Measurements from ENCODE around the gene RENBP.
A peak's percentile ranks its signal among the peaks of the same experiment; 100 is the strongest.

The RENBP gene

DNA sequence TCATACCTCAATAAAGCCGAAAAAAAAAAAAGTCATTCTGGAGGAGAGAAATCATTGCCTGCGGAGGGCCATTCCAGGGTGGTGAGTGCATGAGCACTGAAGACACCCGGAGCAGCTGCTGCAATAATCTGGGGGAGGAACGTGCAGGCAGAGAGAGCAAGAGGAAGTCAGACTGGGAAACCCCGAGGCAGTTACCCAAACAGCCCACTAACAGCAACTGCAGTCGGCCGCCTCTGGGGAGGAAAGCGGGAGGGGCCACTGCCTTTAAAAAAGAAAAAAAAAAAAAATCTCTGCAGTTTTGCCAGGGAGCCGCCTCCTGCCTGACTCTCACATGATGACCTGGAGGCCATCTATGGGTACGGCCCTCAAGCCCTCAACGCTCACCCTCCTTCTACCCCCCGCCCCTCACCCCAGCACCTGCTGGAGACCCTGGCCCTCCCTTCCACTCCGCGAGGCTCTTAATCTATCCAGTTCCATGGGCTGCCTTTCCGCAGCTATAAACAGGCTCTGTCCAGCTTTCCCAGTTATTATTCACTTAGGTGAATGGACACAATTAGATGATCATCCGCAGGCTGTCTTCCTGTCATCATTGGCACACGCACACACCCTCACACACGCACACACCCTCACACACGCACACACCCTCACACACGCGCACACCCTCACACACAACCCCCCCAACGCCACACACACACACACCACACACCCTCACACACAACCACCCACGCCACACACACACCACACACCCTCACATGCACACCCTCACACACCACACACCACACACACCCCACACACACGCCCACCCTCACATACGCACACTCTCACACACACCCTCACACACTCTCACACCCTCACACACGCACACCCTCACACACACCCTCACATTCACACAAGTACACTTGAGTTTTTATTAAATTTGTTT lies 43.4 kb downstream of the RENBP start:
- no peak overlapping the region for H3K27ac ChIP-seq (ENCODE audit: low read length)

GRCh38 chrX:153897899-153898298 lies 46.5 kb downstream of the RENBP start:
- H3K27ac ChIP-seq (ENCODE audit: low read length): no peak overlapping the region
- H3K27me3 ChIP-seq (ENCODE audit: low read depth, low read length): no peaks in the 10 kb centered on the region
- no peaks in the 10 kb centered on the region for H3K36me3 ChIP-seq (ENCODE audit: control insufficient read depth in 1 of 2, insufficient read depth in 2 of 2, low read length in 2 of 2)
- peaks cover 0 to 16% of the 10 kb centered on the region in 2 donors for H3K4me1 ChIP-seq (ENCODE audit: control insufficient read depth in 1 of 2, insufficient read depth in 2 of 2, low read length in 2 of 2)
- no peaks in the 10 kb centered on the region for H3K9me3 ChIP-seq (ENCODE audit: control insufficient read depth in 1 of 2, low read length in 2 of 2)
- H3K4me3 ChIP-seq (ENCODE audit: low read depth in 1 of 2, low read length in 2 of 2): no peak overlapping the region

More for the DNA sequence above, 43.4 kb downstream of the RENBP start:
- H3K27me3 ChIP-seq (ENCODE audit: low read depth, low read length): no peaks in the 10 kb centered on the region
- no peaks in the 10 kb centered on the region for H3K36me3 ChIP-seq (ENCODE audit: control insufficient read depth in 1 of 2, insufficient read depth in 2 of 2, low read length in 2 of 2)
- no peaks in the 10 kb centered on the region for H3K9me3 ChIP-seq (ENCODE audit: control insufficient read depth in 1 of 2, low read length in 2 of 2)
- H3K4me3 ChIP-seq (ENCODE audit: low read depth in 1 of 2, low read length in 2 of 2): no peak overlapping the region
- H3K4me1 ChIP-seq (ENCODE audit: control insufficient read depth in 1 of 2, insufficient read depth in 2 of 2, low read length in 2 of 2): peaks cover 0 to 31% of the 10 kb centered on the region in 2 donors

GRCh38 chrX:153889123-153889522 lies 55.3 kb downstream of the RENBP start:
- H3K4me3 ChIP-seq (ENCODE audit: low read depth in 1 of 2, low read length in 2 of 2): no peak overlapping the region
- peaks cover 11% of the 10 kb centered on the region for H3K27me3 ChIP-seq (ENCODE audit: low read depth, low read length)
- no peaks in the 10 kb centered on the region for H3K9me3 ChIP-seq (ENCODE audit: control insufficient read depth in 1 of 2, low read length in 2 of 2)
- no peak overlapping the region for H3K27ac ChIP-seq (ENCODE audit: low read length)
- no peaks in the 10 kb centered on the region for H3K36me3 ChIP-seq (ENCODE audit: control insufficient read depth in 1 of 2, insufficient read depth in 2 of 2, low read length in 2 of 2)
- H3K4me1 ChIP-seq (ENCODE audit: control insufficient read depth in 1 of 2, insufficient read depth in 2 of 2, low read length in 2 of 2): peaks cover 0 to 3% of the 10 kb centered on the region in 2 donors

- Histone ChIP-seq H3K4me1 (ENCODE audit: control insufficient read depth in 1 of 2, insufficient read depth in 2 of 2, low read length in 2 of 2) (peaks cover 0 to 3% of the 10 kb centered on the region in 2 donors), H3K27me3 (ENCODE audit: low read depth, low read length) (peaks cover 11% of the 10 kb centered on the region), H3K36me3 (ENCODE audit: control insufficient read depth in 1 of 2, insufficient read depth in 2 of 2, low read length in 2 of 2) (no peaks in the 10 kb centered on the region), H3K4me3 (ENCODE audit: low read depth in 1 of 2, low read length in 2 of 2) (no peak overlapping the region), H3K27ac (ENCODE audit: low read length) (no peak overlapping the region), H3K9me3 (ENCODE audit: control insufficient read depth in 1 of 2, low read length in 2 of 2) (no peaks in the 10 kb centered on the region)
These were observed 56.1 kb downstream of the RENBP start for GRCh38 chrX:153888344-153888743.

- peaks cover 0 to 3% of the 10 kb centered on the region in 2 donors for H3K4me1 ChIP-seq (ENCODE audit: control insufficient read depth in 1 of 2, insufficient read depth in 2 of 2, low read length in 2 of 2)
- H3K9me3 ChIP-seq (ENCODE audit: control insufficient read depth in 1 of 2, low read length in 2 of 2): no peaks in the 10 kb centered on the region
- H3K27me3 ChIP-seq (ENCODE audit: low read depth, low read length): peaks cover 11% of the 10 kb centered on the region
- no peaks in the 10 kb centered on the region for H3K36me3 ChIP-seq (ENCODE audit: control insufficient read depth in 1 of 2, insufficient read depth in 2 of 2, low read length in 2 of 2)
- H3K4me3 ChIP-seq (ENCODE audit: low read depth in 1 of 2, low read length in 2 of 2): no peak overlapping the region
- H3K27ac ChIP-seq (ENCODE audit: low read length): no peak overlapping the region
These were observed 57.1 kb downstream of the RENBP start for GRCh38 chrX:153887385-153887784.

- no peaks in the 10 kb centered on the region for H3K36me3 ChIP-seq (ENCODE audit: control insufficient read depth in 1 of 2, insufficient read depth in 2 of 2, low read length in 2 of 2)
- no peak overlapping the region for H3K4me3 ChIP-seq (ENCODE audit: low read depth in 1 of 2, low read length in 2 of 2)
- H3K27ac ChIP-seq (ENCODE audit: low read length): no peak overlapping the region
- H3K4me1 ChIP-seq (ENCODE audit: control insufficient read depth in 1 of 2, insufficient read depth in 2 of 2, low read length in 2 of 2): peaks cover 0 to 3% of the 10 kb centered on the region in 2 donors
- no peaks in the 10 kb centered on the region for H3K9me3 ChIP-seq (ENCODE audit: control insufficient read depth in 1 of 2, low read length in 2 of 2)
- peaks cover 11% of the 10 kb centered on the region for H3K27me3 ChIP-seq (ENCODE audit: low read depth, low read length)
These were observed 57.5 kb downstream of the RENBP start for GRCh38 chrX:153886915-153887314.

DNA sequence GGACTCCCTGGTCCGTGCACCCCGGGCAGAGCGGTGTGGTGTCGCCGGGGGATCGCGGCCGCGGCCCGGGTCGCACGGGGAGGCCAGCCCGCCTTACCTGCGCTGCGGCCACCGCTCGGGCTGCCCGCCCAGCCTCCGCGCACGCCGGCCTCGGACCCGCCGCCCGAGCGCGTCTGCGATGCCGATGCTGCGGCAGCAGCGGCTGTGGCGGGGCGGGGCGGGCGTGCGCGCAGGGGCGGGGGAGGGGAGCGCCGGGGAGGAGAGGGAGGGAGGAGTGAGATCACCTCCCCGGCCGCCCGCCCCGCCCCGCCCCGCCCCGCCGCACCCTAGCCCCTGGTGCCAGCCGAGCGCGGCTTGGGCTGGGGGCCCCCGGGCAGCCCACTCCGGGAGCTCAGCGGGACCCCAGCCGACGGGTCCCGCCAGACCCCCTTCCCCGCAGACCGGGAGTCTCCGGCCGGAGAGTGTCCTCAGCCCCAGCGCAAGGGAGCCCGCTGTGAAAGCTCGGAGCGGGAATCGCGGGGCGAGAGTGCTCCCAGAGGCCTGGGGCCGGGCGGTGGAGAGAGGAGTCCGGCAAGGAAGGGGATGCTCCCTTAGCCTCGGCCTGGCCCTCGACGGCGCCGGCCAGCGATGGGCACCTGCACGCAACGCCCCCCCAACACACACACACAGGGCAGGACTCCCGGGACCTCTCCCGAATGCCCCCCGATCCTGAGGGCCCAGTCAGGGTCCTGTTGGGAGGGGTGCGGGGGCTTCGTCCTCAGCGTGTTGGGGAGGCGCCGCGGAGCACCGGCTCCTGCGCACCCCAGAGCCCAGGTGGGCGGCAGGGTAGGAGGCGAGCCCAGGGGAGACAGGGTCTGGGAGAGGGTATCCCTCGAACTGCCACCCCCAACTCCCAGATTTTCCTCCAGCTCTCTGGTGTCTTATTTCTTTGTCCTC lies 58.2 kb downstream of the RENBP start, which contains the start of gene L1CAM:
Gene L1CAM, minus strand, starts transcription at position 206 of the 936 bp plus-strand sequence. CDS start 10,337 bp downstream, outside the sequence.
- Histone ChIP-seq H3K4me1 (ENCODE audit: control insufficient read depth in 1 of 2, insufficient read depth in 2 of 2, low read length in 2 of 2) (peaks cover 0 to 3% of the 10 kb centered on the region in 2 donors), H3K27me3 (ENCODE audit: low read depth, low read length) (peaks cover 11% of the 10 kb centered on the region), H3K36me3 (ENCODE audit: control insufficient read depth in 1 of 2, insufficient read depth in 2 of 2, low read length in 2 of 2) (no peaks in the 10 kb centered on the region), H3K27ac (ENCODE audit: low read length) (no peak within 1 kb of the TSS), H3K4me3 (ENCODE audit: low read depth in 1 of 2, low read length in 2 of 2) (peak within 1 kb of the TSS in 1 of 2 donors; percentile 28), H3K9me3 (ENCODE audit: control insufficient read depth in 1 of 2, low read length in 2 of 2) (no peaks in the 10 kb centered on the region)

Measured in muscle layer of duodenum (tissue), 2 donors.